ENCODE data around the gene BAG5. TPM values are rescaled to one million over a fixed set of nuclear protein-coding genes. Genes with fewer than 3 reads are reported as not detected.
"Not testable (repeated sequence)": the region's sequence is repeated elsewhere in the genome, so short reads cannot be mapped to it uniquely, and the experiment has no call there.

BAG5 gene
- total RNA-seq, 1 donor from 2014 or later, result 39.9 TPM

DNA sequence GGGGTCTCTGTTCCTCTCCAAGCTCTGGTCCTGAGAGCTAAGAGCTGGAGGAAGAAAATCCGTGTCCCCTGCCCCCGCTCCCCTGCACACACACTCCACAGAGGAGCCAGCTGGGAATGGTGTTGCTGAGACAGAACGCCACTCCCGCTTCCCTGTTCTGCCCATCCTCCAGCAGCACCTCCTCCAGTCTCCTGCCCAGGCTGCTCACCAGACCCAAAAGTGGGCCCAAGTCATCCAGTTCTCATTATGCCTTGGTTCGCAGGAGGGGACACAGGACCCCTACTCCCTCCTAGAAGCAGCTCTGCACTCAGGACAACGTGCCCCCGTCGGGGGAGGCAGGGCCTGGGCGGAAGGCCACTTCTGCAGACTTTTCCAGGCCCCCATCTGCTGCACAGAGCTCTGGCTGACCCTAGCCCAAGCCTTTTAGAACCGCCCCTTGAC, 34.3 kb downstream of the BAG5 start:
- TF ChIP-seq, protein P1, sequence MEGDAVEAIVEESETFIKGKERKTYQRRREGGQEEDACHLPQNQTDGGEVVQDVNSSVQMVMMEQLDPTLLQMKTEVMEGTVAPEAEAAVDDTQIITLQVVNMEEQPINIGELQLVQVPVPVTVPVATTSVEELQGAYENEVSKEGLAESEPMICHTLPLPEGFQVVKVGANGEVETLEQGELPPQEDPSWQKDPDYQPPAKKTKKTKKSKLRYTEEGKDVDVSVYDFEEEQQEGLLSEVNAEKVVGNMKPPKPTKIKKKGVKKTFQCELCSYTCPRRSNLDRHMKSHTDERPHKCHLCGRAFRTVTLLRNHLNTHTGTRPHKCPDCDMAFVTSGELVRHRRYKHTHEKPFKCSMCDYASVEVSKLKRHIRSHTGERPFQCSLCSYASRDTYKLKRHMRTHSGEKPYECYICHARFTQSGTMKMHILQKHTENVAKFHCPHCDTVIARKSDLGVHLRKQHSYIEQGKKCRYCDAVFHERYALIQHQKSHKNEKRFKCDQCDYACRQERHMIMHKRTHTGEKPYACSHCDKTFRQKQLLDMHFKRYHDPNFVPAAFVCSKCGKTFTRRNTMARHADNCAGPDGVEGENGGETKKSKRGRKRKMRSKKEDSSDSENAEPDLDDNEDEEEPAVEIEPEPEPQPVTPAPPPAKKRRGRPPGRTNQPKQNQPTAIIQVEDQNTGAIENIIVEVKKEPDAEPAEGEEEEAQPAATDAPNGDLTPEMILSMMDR (IDR thresholded peaks at IDR 0.05; ENCODE audit: unreplicated experiment), result no peak
- H3K4me1 Mint-ChIP-seq (ENCODE audit: unreplicated experiment), result peaks cover 12% of the 10 kb centered on the region
- no peaks in the 10 kb centered on the region for H3K9me3 Mint-ChIP-seq (ENCODE audit: unreplicated experiment)
- H3K36me3 Mint-ChIP-seq (ENCODE audit: low read depth, unreplicated experiment), result peaks cover 5% of the 10 kb centered on the region
- H3K27me3 Mint-ChIP-seq (ENCODE audit: unreplicated experiment), result peaks cover 19% of the 10 kb centered on the region
- peak overlapping the region; percentile 91 for H3K4me3 Mint-ChIP-seq (ENCODE audit: unreplicated experiment)
- DNase-seq (ENCODE audit: low spot score), result no peak
- peak overlapping the region; percentile 42 for H3K27ac Mint-ChIP-seq (ENCODE audit: unreplicated experiment)

DNA sequence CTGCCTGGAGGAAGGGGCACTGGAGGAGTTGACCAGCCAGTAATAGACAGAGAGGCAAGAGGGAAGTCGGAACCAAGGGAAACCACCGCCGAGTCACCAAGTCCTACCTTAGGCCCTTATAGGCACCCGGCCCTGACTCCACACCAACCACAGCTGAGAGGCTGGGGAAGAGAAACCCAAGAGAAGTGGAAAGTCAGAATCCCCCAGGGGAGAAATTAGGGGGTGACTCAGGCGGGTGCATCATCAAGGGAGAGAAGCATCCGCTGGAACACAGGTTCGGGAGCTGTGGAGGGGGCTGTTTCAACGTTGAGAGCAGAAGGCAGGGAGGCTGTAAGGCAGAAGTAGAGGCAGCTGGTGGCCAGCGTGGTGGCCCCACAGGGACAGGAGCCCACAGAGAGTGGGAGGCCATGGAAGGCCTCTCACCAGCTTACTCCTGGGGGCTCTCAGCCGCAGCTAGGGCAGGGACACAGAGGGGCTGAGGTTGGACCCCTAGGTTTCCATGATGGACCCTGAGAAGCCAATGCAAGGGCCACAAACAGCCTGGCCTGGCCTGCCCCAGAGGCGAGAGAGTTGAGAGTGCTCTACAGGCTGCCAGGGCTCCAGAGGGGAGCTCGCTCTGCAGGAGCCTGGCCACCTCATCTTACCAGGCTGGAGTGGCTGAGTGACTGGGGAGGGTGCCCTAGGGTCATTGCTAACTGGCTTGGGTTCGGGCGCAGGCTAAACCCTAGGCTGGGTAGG, 34.9 kb downstream of the BAG5 start:
- H3K4me3 Mint-ChIP-seq (ENCODE audit: unreplicated experiment), result peak overlapping the region; percentile 56
- peaks cover 19% of the 10 kb centered on the region for H3K27me3 Mint-ChIP-seq (ENCODE audit: unreplicated experiment)
- no peak for DNase-seq (ENCODE audit: low spot score)
- TF ChIP-seq, protein P1 (IDR thresholded peaks at IDR 0.05; ENCODE audit: unreplicated experiment), result no peak
- H3K36me3 Mint-ChIP-seq (ENCODE audit: low read depth, unreplicated experiment), result peaks cover 5% of the 10 kb centered on the region
- no peaks in the 10 kb centered on the region for H3K9me3 Mint-ChIP-seq (ENCODE audit: unreplicated experiment)
- H3K27ac Mint-ChIP-seq (ENCODE audit: unreplicated experiment), result no peak overlapping the region
- peaks cover 12% of the 10 kb centered on the region for H3K4me1 Mint-ChIP-seq (ENCODE audit: unreplicated experiment)

DNA sequence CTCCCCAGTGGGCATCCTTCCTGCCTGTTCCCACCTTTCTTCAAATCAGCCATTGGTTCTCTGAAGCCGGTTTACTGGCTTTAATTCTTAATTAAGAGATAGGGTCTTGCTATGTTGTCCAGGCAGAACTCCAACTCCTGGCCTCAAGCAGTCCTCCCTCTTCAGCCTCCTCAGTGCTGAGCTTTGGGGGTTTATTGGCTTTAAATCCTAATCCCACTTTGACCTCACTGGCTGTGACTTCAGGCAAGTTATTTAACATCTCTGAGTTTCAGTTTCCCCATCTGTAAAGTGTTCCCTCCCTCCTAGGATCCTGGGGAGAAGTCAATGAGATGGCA, 35.6 kb downstream of the BAG5 start:
- Mint-ChIP-seq H3K4me1 (ENCODE audit: unreplicated experiment) (peaks cover 12% of the 10 kb centered on the region), H3K36me3 (ENCODE audit: low read depth, unreplicated experiment) (peaks cover 5% of the 10 kb centered on the region), H3K27ac (ENCODE audit: unreplicated experiment) (no peak overlapping the region), H3K4me3 (ENCODE audit: unreplicated experiment) (no peak overlapping the region), H3K27me3 (ENCODE audit: unreplicated experiment) (peaks cover 19% of the 10 kb centered on the region), H3K9me3 (ENCODE audit: unreplicated experiment) (no peaks in the 10 kb centered on the region)
- TF ChIP-seq, protein P1 (IDR thresholded peaks at IDR 0.05; ENCODE audit: unreplicated experiment), result no peak
- no peak for DNase-seq (ENCODE audit: low spot score)

- no peak for DNase-seq (ENCODE audit: low spot score)
- Mint-ChIP-seq H3K27ac (ENCODE audit: unreplicated experiment) (no peak overlapping the region), H3K36me3 (ENCODE audit: low read depth, unreplicated experiment) (peaks cover 5% of the 10 kb centered on the region), H3K9me3 (ENCODE audit: unreplicated experiment) (no peaks in the 10 kb centered on the region), H3K4me1 (ENCODE audit: unreplicated experiment) (peaks cover 12% of the 10 kb centered on the region), H3K4me3 (ENCODE audit: unreplicated experiment) (no peak overlapping the region), H3K27me3 (ENCODE audit: unreplicated experiment) (peaks cover 16% of the 10 kb centered on the region)
- TF ChIP-seq, protein P1 (IDR thresholded peaks at IDR 0.05; ENCODE audit: unreplicated experiment), result no peak
These were observed 36.1 kb downstream of the BAG5 start for GRCh38 chr14:103526247-103526913.

GRCh38 chr14:103525430-103526246, 36.8 kb downstream of the BAG5 start:
- Mint-ChIP-seq H3K4me1 (ENCODE audit: unreplicated experiment) (peaks cover 12% of the 10 kb centered on the region), H3K27me3 (ENCODE audit: unreplicated experiment) (peaks cover 13% of the 10 kb centered on the region)
- H3K36me3 Mint-ChIP-seq (ENCODE audit: low read depth, unreplicated experiment); H3K4me3 Mint-ChIP-seq (ENCODE audit: unreplicated experiment); H3K9me3 Mint-ChIP-seq (ENCODE audit: unreplicated experiment); H3K27ac Mint-ChIP-seq (ENCODE audit: unreplicated experiment); DNase-seq (ENCODE audit: low spot score): not testable (repeated sequence)
